Stimulated activated CD4-positive, alpha-beta T cell treated with anti-CD3 and anti-CD28 coated beads, Interleukin-15, amount 100 ng/mL, for 24 hours (primary cell): ENCODE data around the gene MBD5.
A peak's percentile ranks its signal among the peaks of the same experiment; 100 is the strongest.
"Not testable (repeated sequence)": the region's sequence is repeated elsewhere in the genome, so short reads cannot be mapped to it uniquely, and the experiment has no call there.

Experiments used
- DNase-seq: peaks from one replicate; pipeline ENCODE4 v3.0.0-alpha.2; 2020

MBD5 gene

GRCh38 chr2:148021059-148021861, at the start of gene MBD5:
Gene MBD5 (plus strand): TSS chr2:148021091.
- peak; percentile 50 for DNase-seq

GRCh38 chr2:147976102-147976501, 44.8 kb upstream of the MBD5 start:
- DNase-seq, result no peak

GRCh38 chr2:147977679-147978078, 43.2 kb upstream of the MBD5 start:
- DNase-seq, result no peak

GRCh38 chr2:147980940-147981528, 39.9 kb upstream of the MBD5 start:
- no peak for DNase-seq

- no peak for DNase-seq
Observed at GRCh38 chr2:147989102-147989501, 31.8 kb upstream of the MBD5 start.

DNA sequence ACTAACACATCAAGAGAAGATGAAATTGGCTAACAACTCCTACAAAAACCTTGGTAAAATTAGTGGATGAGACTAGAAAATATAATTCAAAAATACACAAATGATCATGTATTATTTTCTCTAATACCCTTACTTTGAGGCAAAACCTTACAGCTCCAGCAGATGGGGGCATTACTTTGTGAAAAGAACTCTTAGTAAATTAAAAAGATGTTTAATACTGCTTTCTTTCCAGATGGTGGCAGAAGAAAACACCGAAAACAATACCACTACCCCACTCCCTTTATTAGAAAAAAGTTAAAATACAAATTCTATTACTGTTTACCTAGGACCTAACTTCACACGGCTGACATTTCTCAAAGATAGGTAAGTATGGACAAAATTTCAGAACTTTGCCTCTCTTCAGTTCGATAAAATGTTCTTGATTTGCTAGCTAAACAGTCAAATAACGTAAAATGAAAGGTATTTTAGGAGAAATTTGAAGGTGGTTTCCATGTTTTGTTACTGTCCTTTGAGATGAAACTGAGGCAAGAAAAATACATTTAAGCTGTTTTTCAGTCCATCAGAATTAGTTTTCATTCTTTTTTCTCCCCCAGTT, 31.0 kb upstream of the MBD5 start:
- DNase-seq, result no peak

DNA sequence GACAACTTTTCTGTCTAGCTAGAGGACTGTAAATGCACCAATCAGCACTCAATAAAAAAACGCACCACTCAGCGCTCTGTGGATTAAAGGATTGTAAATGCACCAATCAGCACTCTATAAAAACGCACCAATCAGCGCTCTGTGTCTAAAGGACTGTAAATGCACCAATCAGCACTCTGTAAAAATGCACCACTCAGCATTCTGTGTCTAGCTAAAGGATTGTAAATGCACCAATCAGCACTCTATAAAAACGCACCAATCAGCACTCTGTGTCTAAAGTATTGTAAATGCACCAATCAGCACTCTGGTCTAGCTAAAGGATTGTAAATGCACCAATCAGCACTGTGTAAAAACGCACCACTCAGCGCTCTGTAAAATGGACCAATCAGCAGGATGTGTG, 25.9 kb upstream of the MBD5 start:
- not testable (repeated sequence) for DNase-seq

GRCh38 chr2:147996828-147997227, 24.1 kb upstream of the MBD5 start:
- no peak for DNase-seq

GRCh38 chr2:147998203-147998602, 22.7 kb upstream of the MBD5 start:
- no peak for DNase-seq

GRCh38 chr2:147999126-147999525, 21.8 kb upstream of the MBD5 start:
- DNase-seq, result no peak

- DNase-seq, result no peak
Observed at GRCh38 chr2:148000095-148000494, 20.8 kb upstream of the MBD5 start.

DNA sequence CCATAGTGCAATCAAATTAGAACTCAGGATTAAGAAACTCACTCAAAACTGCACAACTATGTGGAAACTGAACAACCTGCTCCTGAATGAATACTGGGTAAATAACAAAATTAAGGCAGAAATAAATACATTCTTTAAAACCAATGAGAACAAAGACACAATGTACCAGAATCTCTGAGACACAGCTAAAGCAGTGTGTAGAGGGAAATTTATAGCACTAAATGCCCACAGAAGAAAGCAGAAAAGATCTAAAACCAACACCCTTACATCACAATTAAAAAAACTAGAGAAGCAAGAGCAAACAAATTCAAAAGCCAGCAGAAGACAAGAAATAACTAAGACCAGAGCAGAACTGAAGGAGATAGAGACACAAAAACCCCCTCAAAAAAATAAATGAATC, 18.5 kb upstream of the MBD5 start:
- DNase-seq, result not testable (repeated sequence)

GRCh38 chr2:148006249-148007007, 14.5 kb upstream of the MBD5 start:
- no peak for DNase-seq

DNA sequence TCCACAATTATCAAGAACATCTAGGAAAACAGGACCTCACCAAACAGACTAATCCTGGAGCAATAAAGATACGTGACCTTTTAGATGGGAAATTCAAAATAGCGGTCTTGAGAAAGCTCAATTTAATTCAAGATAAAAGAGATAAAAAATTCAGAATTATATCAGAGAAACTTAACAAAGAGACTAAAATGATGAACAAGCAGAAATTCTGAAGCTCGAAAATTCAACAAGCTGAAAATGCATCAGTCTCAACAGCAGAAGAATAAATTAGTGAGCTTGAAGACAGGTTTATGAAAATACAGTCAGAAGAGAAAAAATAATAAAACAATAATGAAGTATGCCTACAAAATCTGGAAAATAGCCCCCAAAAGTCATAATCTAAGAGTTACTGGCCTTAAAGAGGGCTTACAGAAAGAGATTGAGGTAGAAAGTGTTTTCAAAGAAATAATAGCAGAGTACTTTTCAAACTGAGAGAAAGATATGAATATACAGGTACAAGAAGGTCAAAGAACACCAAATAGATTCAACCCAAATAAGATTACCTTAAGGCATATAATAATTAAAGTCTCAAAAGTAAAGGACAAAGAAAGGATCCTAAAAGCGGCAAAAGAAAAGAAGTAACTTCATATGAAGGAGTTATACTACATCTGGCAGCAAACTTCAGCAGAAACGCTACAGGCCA, 13.5 kb upstream of the MBD5 start:
- no peak for DNase-seq

GRCh38 chr2:148008411-148008810, 12.5 kb upstream of the MBD5 start:
- not testable (repeated sequence) for DNase-seq

GRCh38 chr2:148013876-148014275, 7.0 kb upstream of the MBD5 start:
- no peak for DNase-seq

DNA sequence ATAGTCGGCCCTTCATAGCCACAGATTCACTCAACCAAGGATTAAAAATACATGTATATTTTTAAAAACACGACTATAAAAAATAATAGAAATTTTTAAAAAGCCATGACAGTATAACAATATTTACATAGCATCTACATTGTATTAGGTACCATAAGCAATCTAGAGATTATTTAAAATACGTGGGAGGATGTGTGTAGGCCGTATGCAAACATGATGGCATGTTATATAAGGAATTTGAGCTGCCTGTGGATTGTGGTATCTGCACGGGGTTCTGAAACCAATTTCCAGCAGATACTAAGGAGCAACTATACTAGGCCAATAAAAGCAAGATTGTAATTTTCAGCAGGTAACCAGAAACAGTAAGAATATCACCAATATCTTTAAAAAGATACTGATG, 6.3 kb upstream of the MBD5 start:
- no peak for DNase-seq

DNA sequence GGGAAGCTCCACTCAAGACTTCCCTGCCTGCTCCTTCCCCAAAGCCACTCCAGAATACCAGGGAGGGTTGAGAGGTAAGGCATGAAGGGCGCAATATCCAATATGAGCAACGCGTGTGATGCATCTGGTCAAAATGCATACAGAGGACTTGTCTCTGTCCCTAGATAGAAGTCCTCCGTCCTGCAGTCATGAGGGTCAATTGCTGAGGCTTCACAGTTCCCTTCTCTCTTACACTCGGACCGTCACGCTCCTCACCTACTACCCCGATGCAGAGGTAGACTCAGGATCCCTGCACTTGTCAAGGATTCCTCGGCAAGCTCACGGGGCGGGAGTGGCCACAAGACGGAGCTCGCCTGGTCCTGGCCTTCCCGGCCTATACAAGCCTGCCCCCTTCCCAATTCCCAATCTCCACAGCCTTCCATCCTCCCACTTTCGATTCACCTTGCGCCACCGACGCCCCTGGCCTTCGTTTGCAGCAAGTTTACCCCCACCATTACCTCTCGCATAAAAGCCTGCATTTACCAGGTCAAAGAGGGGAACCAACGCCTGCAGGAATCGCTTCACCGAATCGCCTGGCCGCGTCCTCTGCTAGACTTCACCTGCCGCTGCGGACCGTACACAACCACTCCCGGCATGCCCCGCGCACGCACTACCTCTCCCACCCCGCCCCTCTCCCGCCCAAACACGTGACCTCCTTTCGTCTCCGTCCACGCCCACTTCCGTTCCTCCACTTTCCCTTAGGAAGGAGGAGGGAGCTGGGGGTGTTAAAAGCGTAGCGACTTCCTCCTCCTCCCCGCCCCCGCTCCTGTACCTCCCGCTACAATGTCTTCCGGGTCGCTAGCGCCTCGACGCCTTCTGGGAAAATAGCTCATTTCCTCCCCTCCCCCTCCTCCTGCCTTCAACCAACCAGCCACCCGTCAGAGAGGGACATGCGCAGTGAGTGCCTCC, 506 bp upstream of the MBD5 start, which contains the start of gene ORC4:
TSS of gene ORC4 (minus strand) at position 627 of the 948 bp plus-strand sequence. CDS start 44,779 bp downstream, outside the sequence.
- peak; percentile 97 for DNase-seq

GRCh38 chr2:148021886-148022285, 995 bp downstream of the MBD5 start:
- no peak for DNase-seq

GRCh38 chr2:148022351-148022750, 1.5 kb downstream of the MBD5 start:
- no peak for DNase-seq

DNA sequence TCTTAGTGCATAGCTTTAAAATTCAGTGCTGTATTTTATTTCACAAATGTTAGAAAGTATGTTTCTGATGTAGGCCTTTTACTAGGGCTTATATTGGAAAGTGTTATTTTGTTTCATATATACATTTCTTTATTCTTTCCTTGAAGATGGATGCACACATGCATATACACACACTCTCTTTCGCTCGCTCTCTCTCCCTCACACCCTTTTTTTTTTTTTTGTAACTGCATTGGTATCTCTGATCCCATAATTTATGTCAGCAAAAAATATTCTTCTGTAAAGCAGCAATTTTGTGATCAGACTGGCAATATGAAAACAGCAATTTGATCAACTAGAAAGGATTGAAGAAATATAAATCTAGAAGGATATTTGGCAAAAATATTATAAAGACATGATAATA, 2.0 kb downstream of the MBD5 start:
- DNase-seq, result no peak

DNA sequence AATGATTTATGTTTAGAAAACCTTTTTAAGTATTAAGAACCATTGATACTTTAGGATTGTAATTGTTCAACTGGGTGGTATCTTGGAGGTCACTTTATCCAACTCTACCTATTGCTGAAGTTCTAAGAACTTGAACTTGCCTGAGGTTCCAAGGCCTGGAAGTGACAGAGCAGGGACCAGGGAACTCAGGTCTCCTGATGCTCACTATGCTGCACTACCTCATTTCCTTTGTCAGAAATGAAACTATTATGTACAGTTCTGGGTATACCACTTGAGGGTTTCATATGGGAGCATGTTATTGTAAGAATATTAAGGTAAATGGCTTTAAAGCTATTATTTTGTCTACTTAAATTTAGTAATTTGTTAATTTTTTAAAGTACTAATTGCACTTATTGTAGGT, 3.0 kb downstream of the MBD5 start:
- DNase-seq, result no peak
